Testis (tissue), 2 donors: ENCODE measurements around the gene SLC25A6.

ENCODE experiments used
- POLR2A ChIP-seq: fragments of 450-650 bp; IDR thresholded peaks from one replicate; pipeline ENCODE4 v1.6.1; 2017; ENCODE audit warnings: antibody characterized with exemption, mild to moderate bottlenecking, moderate library complexity
- TF ChIP-seq, protein P1 (sequence below), 3 experiments: fragments of 450-650 bp in 2 of 3; fragments of 200-600 bp in 1 of 3; sonication (generic) in 1 of 3; IDR thresholded peaks; one replicate each; pipeline ENCODE4 v1.5.1; 2016 to 2019; ENCODE audit warnings: antibody characterized with exemption in 3 of 3, mild to moderate bottlenecking in 2 of 3, moderate library complexity in 1 of 3

GRCh38 chrX:1397441-1398270 is 5.7 kb upstream of the SLC25A6 start:
- TF ChIP-seq, protein P1, sequence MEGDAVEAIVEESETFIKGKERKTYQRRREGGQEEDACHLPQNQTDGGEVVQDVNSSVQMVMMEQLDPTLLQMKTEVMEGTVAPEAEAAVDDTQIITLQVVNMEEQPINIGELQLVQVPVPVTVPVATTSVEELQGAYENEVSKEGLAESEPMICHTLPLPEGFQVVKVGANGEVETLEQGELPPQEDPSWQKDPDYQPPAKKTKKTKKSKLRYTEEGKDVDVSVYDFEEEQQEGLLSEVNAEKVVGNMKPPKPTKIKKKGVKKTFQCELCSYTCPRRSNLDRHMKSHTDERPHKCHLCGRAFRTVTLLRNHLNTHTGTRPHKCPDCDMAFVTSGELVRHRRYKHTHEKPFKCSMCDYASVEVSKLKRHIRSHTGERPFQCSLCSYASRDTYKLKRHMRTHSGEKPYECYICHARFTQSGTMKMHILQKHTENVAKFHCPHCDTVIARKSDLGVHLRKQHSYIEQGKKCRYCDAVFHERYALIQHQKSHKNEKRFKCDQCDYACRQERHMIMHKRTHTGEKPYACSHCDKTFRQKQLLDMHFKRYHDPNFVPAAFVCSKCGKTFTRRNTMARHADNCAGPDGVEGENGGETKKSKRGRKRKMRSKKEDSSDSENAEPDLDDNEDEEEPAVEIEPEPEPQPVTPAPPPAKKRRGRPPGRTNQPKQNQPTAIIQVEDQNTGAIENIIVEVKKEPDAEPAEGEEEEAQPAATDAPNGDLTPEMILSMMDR (IDR thresholded peaks at IDR 0.05), result no peak
- no peak for TF ChIP-seq POLR2A
